PC-9 (cell line): Measurements from ENCODE around the gene ACTBL2. TPM values are rescaled to one million over a fixed set of nuclear protein-coding genes. Genes with fewer than 3 reads are reported as not detected.

ENCODE experiments used
- BruUV-seq: library from RNA; stranded (reverse); fragments of 400-500 nt; replicated peaks from 2 replicates; lab custom pipeline; 2021; lab: Mats Ljungman, UMichigan
- CTCF ChIA-PET: fragments of 300-600 bp; sonication (Branson Sonifier 250); formaldehyde crosslinking; loops from one replicate; lab custom pipeline; 2022; ENCODE audit warnings: antibody characterized with exemption; lab: Charles Lee
- POLR2A ChIA-PET: fragments of 300-600 bp; sonication (Branson Sonifier 250); formaldehyde crosslinking; loops from one replicate; lab custom pipeline; 2022; ENCODE audit warnings: antibody characterized with exemption; ENCODE audit not compliant: unreplicated experiment; lab: Charles Lee
- DNase-seq, 2 experiments: peaks; one replicate each; pipeline versions ENCODE4 v3.0.0 to v3.0.0-alpha.2; 2015 to 2022; ENCODE audit warnings: mixed read lengths in 1 of 2
- H2AFZ ChIP-seq: fragments of 200-600 bp; sonication (generic); 2 replicates; pipeline ENCODE4 v1.8.1; 2017; ENCODE audit warnings: antibody characterized with exemption
- H3F3A ChIP-seq: fragments of 200-600 bp; sonication (generic); 2 replicates; pipeline ENCODE4 v1.8.1; 2017; ENCODE audit warnings: antibody characterized with exemption, mild to moderate bottlenecking, low read depth; ENCODE audit not compliant: insufficient read depth
- H3K27ac ChIP-seq: fragments of 200-600 bp; sonication (generic); 2 replicates; pipeline ENCODE4 v1.6.1; 2016; ENCODE audit warnings: mixed run types
- H3K27me3 ChIP-seq: fragments of 200-600 bp; sonication (generic); 2 replicates; pipeline ENCODE4 v1.6.1; 2016; ENCODE audit warnings: low read depth, mixed run types; ENCODE audit not compliant: insufficient read depth
- H3K36me3 ChIP-seq: fragments of 200-600 bp; sonication (generic); 2 replicates; pipeline ENCODE4 v1.6.1; 2016; ENCODE audit warnings: low read depth, mixed run types
- H3K4me1 ChIP-seq: fragments of 200-600 bp; sonication (generic); replicated peaks from 2 replicates; pipeline ENCODE4 v1.6.1; 2016; ENCODE audit warnings: mixed run types; ENCODE audit not compliant: insufficient read depth
- H3K4me2 ChIP-seq: fragments of 200-600 bp; sonication (generic); 2 replicates; pipeline ENCODE4 v1.6.1; 2017; ENCODE audit warnings: mixed run types
- H3K4me3 ChIP-seq: fragments of 200-600 bp; sonication (generic); 2 replicates; pipeline ENCODE4 v1.6.1; 2016; ENCODE audit warnings: mixed run types
- H3K79me2 ChIP-seq: fragments of 200-600 bp; sonication (generic); 2 replicates; pipeline ENCODE4 v1.6.1; 2017; ENCODE audit warnings: low read depth, mixed run types
- H3K9me2 ChIP-seq: fragments of 200-600 bp; sonication (generic); 2 replicates; pipeline ENCODE4 v1.8.1; 2017; ENCODE audit warnings: mild to moderate bottlenecking; ENCODE audit not compliant: insufficient read depth
- H3K9me3 ChIP-seq: fragments of 200-600 bp; sonication (generic); 2 replicates; pipeline ENCODE4 v1.8.1; 2016; ENCODE audit warnings: low read depth; ENCODE audit not compliant: insufficient read depth
- H4K20me1 ChIP-seq: fragments of 200-600 bp; sonication (generic); 2 replicates; pipeline ENCODE4 v1.8.1; 2017; ENCODE audit not compliant: insufficient read depth
- CTCF ChIP-seq: fragments of 200-600 bp; sonication (generic); conservative IDR thresholded peaks from 2 replicates; pipeline ENCODE4 v1.6.1; 2017; ENCODE audit warnings: mixed run types, antibody characterized with exemption, mild to moderate bottlenecking, moderate library complexity
- EZH2 ChIP-seq: fragments of 200-600 bp; sonication (generic); IDR thresholded peaks from 2 replicates; pipeline ENCODE4 v1.8.0; 2017; ENCODE audit warnings: antibody characterized with exemption, low read depth
- intact Hi-C: fragments of 100-400 bp; cut with micrococcal nuclease; formaldehyde crosslinking; loops from one replicate; pipeline ENCODE4 v1.10.0; 2022; ENCODE audit not compliant: unreplicated experiment
- total RNA-seq: library from RNA; stranded (reverse); gene quantifications from 2 replicates; pipeline ENCODE4 v1.2.3, GENCODE V29; 2021

The ACTBL2 gene
- total RNA-seq, 1 experiment from 2014 or later = 0.98 TPM

- Histone ChIP-seq H3K79me2 (no peaks in the 10 kb centered on the region), H2AFZ (no peak overlapping the region), H3K27ac (no peak overlapping the region), H3K36me3 (no peaks in the 10 kb centered on the region), H3K4me3 (no peak overlapping the region), H3K9me3 (no peaks in the 10 kb centered on the region), H4K20me1 (no peaks in the 10 kb centered on the region), H3K4me2 (no peak overlapping the region), H3K27me3 (no peaks in the 10 kb centered on the region), H3F3A (no peaks in the 10 kb centered on the region), H3K9me2 (no peaks in the 10 kb centered on the region), H3K4me1 (no peaks in the 10 kb centered on the region)
- TF ChIP-seq EZH2 = no peak
- CTCF ChIA-PET = no interaction called here
- BruUV-seq = no TSS peak
- POLR2A ChIA-PET = no interaction called here
- DNase-seq = no peak
- intact Hi-C loops = no loop called here
These were observed 27.1 kb upstream of the ACTBL2 start for GRCh38 chr5:57509501-57510260.

- Histone ChIP-seq H3K27ac (no peak overlapping the region), H4K20me1 (no peaks in the 10 kb centered on the region), H3K4me1 (no peaks in the 10 kb centered on the region), H2AFZ (no peak overlapping the region), H3K4me2 (no peak overlapping the region), H3F3A (no peaks in the 10 kb centered on the region), H3K9me2 (no peaks in the 10 kb centered on the region), H3K79me2 (no peaks in the 10 kb centered on the region), H3K27me3 (no peaks in the 10 kb centered on the region), H3K4me3 (no peak overlapping the region), H3K36me3 (no peaks in the 10 kb centered on the region), H3K9me3 (no peaks in the 10 kb centered on the region)
- POLR2A ChIA-PET = no interaction called here
- no TSS peak for BruUV-seq
- no peak for DNase-seq
- CTCF ChIA-PET = no interaction called here
- TF ChIP-seq EZH2 = no peak
- no peak for TF ChIP-seq CTCF
- intact Hi-C loops = no loop called here
These were observed 25.6 kb upstream of the ACTBL2 start for GRCh38 chr5:57508211-57508610.

- H3K4me2 ChIP-seq = no peak overlapping the region
- no TSS peak for BruUV-seq
- H3K9me3 ChIP-seq = no peaks in the 10 kb centered on the region
- no peaks in the 10 kb centered on the region; the same call in 1 of the 2 replicates for H3K4me1 ChIP-seq
- H2AFZ ChIP-seq = no peak overlapping the region
- ChIA-PET POLR2A (no interaction called here), CTCF (no interaction called here)
- H3K4me3 ChIP-seq = no peak overlapping the region
- TF ChIP-seq CTCF (no peak), EZH2 (no peak)
- no peaks in the 10 kb centered on the region for H3K9me2 ChIP-seq
- no peaks in the 10 kb centered on the region for H3K36me3 ChIP-seq
- no peak overlapping the region for H3K27ac ChIP-seq
- H3K79me2 ChIP-seq = no peaks in the 10 kb centered on the region
- no peak for DNase-seq
- no peaks in the 10 kb centered on the region for H3K27me3 ChIP-seq
- intact Hi-C loops = no loop called here
- H3F3A ChIP-seq = no peaks in the 10 kb centered on the region
- H4K20me1 ChIP-seq = no peaks in the 10 kb centered on the region
These were observed 22.9 kb upstream of the ACTBL2 start for GRCh38 chr5:57505272-57506200.
